ENCODE results near the gene DENND10. TPM values are rescaled to one million over a fixed set of nuclear protein-coding genes. Genes with fewer than 3 reads are reported as not detected.
A peak's percentile ranks its signal among the peaks of the same experiment; 100 is the strongest.
"Not testable (repeated sequence)": the region's sequence is repeated elsewhere in the genome, so short reads cannot be mapped to it uniquely, and the experiment has no call there.

Gene DENND10
- polyA plus RNA-seq, 3 donors = 60.3 to 62.1 (median 61.6) TPM

- DNase-seq (ENCODE audit: low read depth in 3 of 3, low spot score in 2 of 3) = no peak
These were observed 25.8 kb downstream of the DENND10 start for GRCh38 chr10:119129721-119130120.

DNA sequence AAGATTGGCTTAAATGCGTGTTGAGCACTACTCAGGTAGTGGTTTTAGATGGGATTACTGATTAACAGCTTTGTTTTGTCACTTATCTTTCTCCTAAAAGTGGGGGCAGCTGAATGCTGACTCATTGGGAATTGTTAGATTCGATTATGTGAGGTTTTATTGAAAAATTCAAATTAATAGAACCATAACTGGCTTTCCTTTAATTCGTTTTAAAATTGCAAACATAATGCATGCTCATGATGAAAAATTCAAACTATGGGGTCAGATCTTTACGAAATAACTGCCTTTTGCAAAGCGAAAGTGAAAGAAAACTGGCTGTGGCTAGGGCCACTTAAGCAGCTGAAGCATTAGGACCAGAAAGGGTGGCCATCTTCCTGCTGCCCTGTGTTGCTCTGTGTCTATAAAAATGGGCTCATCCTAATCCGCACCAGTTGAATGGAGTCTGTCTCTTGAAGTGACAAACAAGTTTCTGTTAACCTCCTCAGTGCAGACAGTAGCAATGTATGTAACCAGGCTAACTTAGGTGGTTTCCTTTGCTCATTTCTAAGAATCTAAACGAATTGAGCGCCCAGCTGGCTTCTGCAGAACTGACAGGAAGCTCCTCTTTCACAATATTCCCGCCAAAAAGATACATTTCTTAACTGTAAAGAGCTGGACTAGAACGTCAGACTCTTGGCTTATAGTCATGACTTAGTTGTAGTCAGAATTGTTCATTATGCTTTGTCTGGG lies 27.8 kb downstream of the DENND10 start:
- no peak for DNase-seq (ENCODE audit: low read depth in 3 of 3, low spot score in 2 of 3)

- DNase-seq (ENCODE audit: low read depth in 3 of 3, low spot score in 2 of 3) = no peak
These were observed 28.8 kb downstream of the DENND10 start for GRCh38 chr10:119132521-119133345.

- DNase-seq (ENCODE audit: low read depth in 3 of 3, low spot score in 2 of 3) = no peak
These were observed 30.0 kb downstream of the DENND10 start for GRCh38 chr10:119133949-119134348.

GRCh38 chr10:119135513-119135881 lies 31.6 kb downstream of the DENND10 start:
- no peak for DNase-seq (ENCODE audit: low read depth in 3 of 3, low spot score in 2 of 3)

GRCh38 chr10:119136084-119136483 lies 32.2 kb downstream of the DENND10 start:
- no peak for DNase-seq (ENCODE audit: low read depth in 3 of 3, low spot score in 2 of 3)

GRCh38 chr10:119137878-119138277 lies 34.0 kb downstream of the DENND10 start:
- not testable (repeated sequence) for DNase-seq (ENCODE audit: low read depth in 3 of 3, low spot score in 2 of 3)

DNA sequence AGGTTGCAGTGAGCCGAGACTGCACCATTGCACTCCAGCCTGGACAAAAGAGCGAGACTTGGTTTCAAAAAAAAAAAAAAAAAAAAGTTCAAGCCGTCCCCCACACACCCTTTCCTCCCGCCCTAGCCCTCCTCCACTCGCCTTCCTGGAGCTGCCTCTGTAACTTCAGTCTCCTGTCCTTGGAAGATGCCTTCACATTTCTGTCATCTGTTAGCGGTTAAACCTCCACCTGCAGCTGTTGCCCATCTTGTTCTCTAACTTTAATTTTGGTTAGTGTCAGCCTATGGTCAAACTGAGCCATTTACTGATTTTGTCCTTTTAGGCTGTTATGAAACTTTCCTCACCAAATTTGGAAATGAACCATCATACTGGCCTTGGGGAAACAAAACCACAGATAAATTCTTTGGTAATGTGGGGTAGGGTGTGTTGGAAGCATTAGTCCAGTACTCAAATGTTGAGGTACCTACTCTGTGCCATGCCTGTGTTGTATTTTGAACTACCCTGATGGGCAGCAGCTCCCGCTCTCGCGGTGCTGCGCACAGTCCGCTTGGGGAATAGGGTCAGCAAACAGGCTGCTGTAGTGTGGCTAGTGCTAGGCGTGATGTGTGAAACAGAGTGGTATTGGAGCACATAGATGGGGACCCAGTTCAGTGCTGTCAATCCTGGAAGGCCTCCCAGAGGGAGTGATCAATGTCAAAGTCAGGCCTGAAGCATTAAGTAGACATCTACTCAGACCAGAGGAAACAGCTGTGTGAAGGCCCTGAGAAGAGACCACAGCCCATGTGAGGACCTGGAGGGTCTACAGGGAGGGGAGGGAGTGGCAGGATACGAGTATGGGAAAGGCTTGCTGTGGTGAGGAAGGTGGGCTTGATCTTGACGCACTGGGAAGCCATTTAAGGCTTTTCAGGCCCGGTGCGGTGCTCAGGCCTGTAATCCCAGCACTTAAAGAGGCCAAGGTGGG lies 34.7 kb downstream of the DENND10 start:
- DNase-seq (ENCODE audit: low read depth in 3 of 3, low spot score in 2 of 3) = no peak

- DNase-seq (ENCODE audit: low read depth in 3 of 3, low spot score in 2 of 3) = peak in 1 of 3 donors; percentile 21
These were observed 35.7 kb downstream of the DENND10 start for GRCh38 chr10:119139464-119140067.

DNA sequence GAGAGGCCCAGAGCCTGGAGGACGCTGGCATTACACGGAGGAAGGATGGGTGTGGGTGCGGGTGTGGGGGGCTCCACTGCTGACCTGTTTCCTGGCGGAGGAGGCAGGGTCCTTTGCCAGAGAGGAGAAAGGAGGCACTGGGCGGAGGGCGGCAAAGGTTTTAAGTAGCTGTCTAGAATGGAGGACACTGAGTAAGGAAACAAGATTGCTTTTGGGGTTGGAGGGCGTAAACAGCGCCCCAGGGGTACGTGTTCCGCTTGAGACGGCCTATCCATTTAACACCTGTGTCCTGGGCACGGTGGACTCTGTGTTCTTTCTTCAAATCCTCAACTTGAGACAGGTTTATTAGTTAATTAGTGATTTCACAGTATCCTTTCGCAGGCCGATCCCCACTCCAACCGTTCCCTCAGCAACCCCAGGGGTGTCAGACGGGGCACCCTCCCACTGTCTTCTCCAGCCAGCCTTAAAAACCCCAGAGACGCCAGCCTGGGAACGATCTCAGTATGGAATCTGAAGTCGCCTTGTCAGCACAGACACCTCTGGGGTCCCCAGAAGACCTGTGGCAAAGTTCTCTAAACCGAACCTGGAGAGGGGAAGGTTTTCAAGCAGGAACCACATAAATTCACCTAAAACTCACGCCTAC lies 36.8 kb downstream of the DENND10 start:
- DNase-seq (ENCODE audit: low read depth in 3 of 3, low spot score in 2 of 3) = no peak

GRCh38 chr10:119143657-119144056 lies 39.7 kb downstream of the DENND10 start:
- DNase-seq (ENCODE audit: low read depth in 3 of 3, low spot score in 2 of 3) = no peak

GRCh38 chr10:119149157-119149556 lies 45.2 kb downstream of the DENND10 start:
- no peak for DNase-seq (ENCODE audit: low read depth in 3 of 3, low spot score in 2 of 3)

GRCh38 chr10:119149729-119150128 lies 45.8 kb downstream of the DENND10 start:
- no peak for DNase-seq (ENCODE audit: low read depth in 3 of 3, low spot score in 2 of 3)

DNA sequence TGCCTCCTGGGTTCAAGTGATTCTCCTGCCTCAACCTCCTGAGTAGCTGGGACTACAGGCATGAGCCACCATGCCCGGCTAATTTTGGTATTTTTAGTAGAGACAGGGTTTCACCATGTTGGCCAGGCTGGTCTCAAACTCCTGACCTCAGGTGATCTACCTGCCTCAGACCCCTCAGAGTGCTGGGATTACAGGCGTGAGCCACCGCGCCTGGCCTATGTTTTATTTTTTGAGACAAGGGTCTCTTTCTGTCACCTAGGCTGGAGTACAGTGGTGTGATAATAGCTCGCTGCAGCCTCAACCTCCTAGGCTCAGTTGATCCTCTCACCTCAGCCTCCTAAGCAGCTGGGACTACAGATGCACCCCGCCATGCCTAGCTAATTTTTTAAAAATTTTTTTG lies 47.7 kb downstream of the DENND10 start:
- not testable (repeated sequence) for DNase-seq (ENCODE audit: low read depth in 3 of 3, low spot score in 2 of 3)

DNA sequence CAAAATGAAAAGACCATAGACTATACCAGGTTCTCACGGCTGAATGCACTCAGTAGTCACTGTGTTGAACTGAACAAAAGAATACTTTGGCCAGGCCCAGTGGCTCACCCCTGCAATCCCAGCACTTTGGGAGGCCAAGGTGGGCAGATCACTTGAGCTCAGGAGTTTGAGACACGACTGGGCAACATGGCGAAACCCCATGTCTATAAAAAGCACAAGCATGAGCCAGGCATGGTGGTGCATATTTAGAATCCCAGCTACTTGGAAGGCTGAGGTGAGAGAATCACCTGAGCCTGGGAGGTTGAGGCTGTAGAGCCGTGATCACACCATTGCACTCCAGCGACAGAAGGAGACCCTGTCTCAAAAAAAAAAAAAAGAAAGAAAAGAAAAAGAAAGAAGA lies 49.1 kb downstream of the DENND10 start:
- DNase-seq (ENCODE audit: low read depth in 3 of 3, low spot score in 2 of 3) = no peak

GRCh38 chr10:119153661-119154060 lies 49.7 kb downstream of the DENND10 start:
- DNase-seq (ENCODE audit: low read depth in 3 of 3, low spot score in 2 of 3) = no peak

DNA sequence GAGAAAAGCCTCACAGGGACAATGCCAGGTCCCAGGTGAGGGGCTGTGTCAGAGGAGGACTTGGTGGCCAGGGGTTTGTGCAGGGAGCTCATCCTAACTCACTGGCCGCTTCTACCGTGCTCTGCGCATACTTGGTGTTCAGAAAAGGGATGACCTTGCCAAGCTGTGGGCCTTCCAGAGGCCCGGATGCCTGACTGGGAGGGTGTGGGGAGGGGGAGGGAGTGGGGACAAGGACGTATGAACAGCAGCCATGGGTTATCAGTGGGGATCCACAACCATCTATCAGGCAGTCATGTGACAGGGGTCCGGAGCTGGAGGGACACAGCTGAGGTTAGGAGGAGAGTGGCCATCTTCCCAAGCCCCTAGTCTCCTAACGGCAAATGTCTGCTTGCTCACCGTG lies 55.4 kb downstream of the DENND10 start:
- no peak for DNase-seq (ENCODE audit: low read depth in 3 of 3, low spot score in 2 of 3)

DNA sequence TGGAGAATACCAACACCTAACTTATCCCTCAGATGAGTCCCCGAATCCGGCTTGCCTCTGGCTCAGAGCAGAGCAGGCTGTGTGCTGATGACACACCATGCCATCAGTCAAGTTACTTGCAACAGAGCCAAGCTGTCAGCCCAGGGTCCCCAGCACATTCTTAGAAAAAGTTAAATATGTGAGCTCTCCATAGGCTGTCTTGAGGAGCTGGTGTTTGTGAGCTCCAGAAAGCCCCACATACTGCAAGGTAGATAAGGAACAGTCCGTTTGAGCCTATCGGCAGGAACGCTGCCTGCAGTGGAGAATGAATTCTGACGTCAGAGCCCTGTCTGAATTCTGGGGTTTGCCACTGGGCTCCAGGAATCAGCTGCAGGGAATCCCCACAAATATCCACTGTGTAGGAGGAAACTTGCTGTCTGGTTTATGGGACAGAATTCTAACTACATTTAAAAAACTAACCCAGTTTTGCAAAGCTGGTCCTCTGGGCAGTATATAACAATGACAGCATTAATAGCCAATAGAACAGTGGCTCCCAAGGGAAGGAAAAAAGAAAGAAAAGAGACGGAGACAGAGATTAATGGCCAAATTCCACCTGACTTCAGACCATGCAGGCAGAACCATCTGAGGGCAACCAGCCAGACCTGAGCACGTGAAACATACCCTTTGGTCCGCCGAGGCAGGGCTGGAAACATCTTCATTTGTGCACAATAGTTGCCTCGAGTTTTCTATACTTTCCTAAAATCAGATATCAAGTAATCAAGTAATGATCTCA lies 58.0 kb downstream of the DENND10 start:
- DNase-seq (ENCODE audit: low read depth in 3 of 3, low spot score in 2 of 3) = peak in 2 of 3 donors; percentile 23 to 35

- DNase-seq (ENCODE audit: low read depth in 3 of 3, low spot score in 2 of 3) = peak in 1 of 3 donors; percentile 7
These were observed 58.7 kb downstream of the DENND10 start for GRCh38 chr10:119162452-119163092.
